Brain microvascular endothelial cell (primary cell): Measurements from ENCODE around the gene CCDC13.
A peak's percentile ranks its signal among the peaks of the same experiment; 100 is the strongest.

Experiments used
- DNase-seq: peaks from one replicate; pipeline ENCODE4 v3.0.0-alpha.2; 2020
- H3K27ac ChIP-seq: fragments of 250-450 bp; sonication (Bioruptor Pico); 2 replicates; pipeline ENCODE4 v1.5.1; 2020; ENCODE audit warnings: mild to moderate bottlenecking, moderate library complexity
- H3K27me3 ChIP-seq: fragments of 250-450 bp; sonication (Bioruptor Pico); replicated peaks from 2 replicates; pipeline ENCODE4 v1.5.1; 2020; ENCODE audit warnings: mild to moderate bottlenecking
- H3K36me3 ChIP-seq: fragments of 250-450 bp; sonication (Bioruptor Pico); replicated peaks from 2 replicates; pipeline ENCODE4 v1.5.1; 2020; ENCODE audit warnings: mild to moderate bottlenecking
- H3K4me3 ChIP-seq: 2 replicates; pipeline ENCODE4 v1.5.1; 2011; ENCODE audit warnings: low read depth, mild to moderate bottlenecking, control low read depth, low read length, moderate library complexity
- CTCF ChIP-seq: IDR thresholded peaks from 2 replicates; pipeline ENCODE4 v1.5.1; 2011; ENCODE audit warnings: low read depth, mild to moderate bottlenecking, moderate library complexity, low read length, control low read depth, inconsistent platforms; ENCODE audit errors: missing control alignments
- in situ Hi-C: cut with HindIII; loops from 2 replicates; pipeline ENCODE4 v1.10.0; 2017; ENCODE audit warnings: low sequenced_read_pairs, low pct_ligation_motif_present

Gene CCDC13, protein sequence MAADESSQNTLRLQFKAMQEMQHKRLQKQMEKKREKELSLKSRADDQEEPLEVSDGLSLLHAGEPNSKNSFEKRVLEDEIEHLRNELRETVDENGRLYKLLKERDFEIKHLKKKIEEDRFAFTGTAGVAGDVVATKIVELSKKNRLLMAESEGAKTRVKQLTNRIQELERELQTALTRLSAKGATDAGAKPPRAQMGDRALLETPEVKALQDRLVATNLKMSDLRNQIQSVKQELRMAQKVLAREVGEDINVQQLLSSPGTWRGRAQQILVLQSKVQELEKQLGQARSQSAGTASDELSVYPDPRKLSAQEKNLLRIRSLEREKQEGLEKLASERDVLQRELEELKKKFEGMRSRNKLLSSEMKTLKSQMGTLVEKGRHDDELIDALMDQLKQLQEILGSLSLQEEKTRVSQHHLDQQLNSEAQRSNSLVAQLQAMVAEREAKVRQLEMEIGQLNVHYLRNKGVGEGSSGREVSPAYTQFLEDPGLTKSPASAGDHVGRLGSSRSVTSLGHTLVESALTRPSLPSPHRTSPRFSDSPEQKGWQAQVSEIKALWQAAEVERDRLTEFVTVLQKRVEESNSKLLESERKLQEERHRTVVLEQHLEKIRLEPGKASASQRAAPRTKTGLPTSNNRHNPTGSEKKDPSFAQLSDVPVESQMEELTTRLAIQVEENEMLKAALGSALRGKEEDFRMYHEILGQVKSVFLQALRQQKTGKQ

GRCh38 chr3:42772670-42773408 is at the start of gene CCDC13:
Gene CCDC13, minus strand, starts transcription at chr3:42773253. Its CDS starts 14,908 bp downstream, at chr3:42758345.
- TF ChIP-seq CTCF, result no peak
- DNase-seq, result peak; percentile 92
- Histone ChIP-seq H3K36me3 (no peaks in the 10 kb centered on the region), H3K4me3 (peak within 1 kb of the TSS; percentile 56), H3K27ac (peak within 1 kb of the TSS; percentile 32), H3K27me3 (no peaks in the 10 kb centered on the region)
- in situ Hi-C loops, result no loop called here

GRCh38 chr3:42822828-42823227 is 49.8 kb upstream of the CCDC13 start:
- no peaks in the 10 kb centered on the region for H3K36me3 ChIP-seq
- in situ Hi-C loops, result no loop called here
- no peak for TF ChIP-seq CTCF

GRCh38 chr3:42820746-42821051 is 47.6 kb upstream of the CCDC13 start:
- H3K27me3 ChIP-seq, result peaks cover 2% of the 10 kb centered on the region
- no peaks in the 10 kb centered on the region for H3K36me3 ChIP-seq
- H3K4me3 ChIP-seq, result no peak overlapping the region
- in situ Hi-C loops, result no loop called here
- H3K27ac ChIP-seq, result no peak overlapping the region
- DNase-seq, result no peak
- TF ChIP-seq CTCF, result no peak

More at GRCh38 chr3:42822828-42823227, 49.8 kb upstream of the CCDC13 start:
- DNase-seq, result no peak
- H3K4me3 ChIP-seq, result no peak overlapping the region
- H3K27me3 ChIP-seq, result peaks cover 7% of the 10 kb centered on the region
- no peak overlapping the region for H3K27ac ChIP-seq

DNA sequence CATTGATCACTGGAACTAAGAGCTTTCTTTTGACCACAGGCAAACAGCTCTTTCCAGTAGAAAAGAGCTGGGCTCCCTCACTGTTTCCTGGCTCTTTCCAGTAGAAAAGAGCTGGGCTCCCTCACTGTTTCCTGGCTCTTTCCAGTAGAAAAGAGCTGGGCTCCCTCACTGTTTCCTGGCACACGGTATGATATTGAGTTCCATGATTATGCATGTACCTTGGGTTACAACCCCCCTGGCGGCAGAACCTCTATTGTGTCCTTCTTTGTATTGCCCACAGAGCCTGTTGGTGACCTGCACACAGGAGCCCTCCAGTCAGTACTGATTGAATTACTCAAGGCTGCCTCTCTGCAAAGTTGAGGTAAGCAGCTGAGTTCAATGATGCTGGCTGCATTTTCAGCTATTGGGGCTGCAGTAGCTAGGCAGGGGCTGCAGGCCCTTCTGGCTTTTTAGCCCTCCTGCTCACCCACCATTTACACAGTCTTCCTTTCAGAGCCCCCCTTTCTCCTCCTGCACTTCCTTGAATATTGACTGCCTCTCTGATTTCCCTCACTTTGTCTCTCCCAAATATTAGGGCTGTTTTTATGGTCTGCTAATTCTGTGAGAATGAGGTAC is 46.4 kb upstream of the CCDC13 start:
- no peak for TF ChIP-seq CTCF
- in situ Hi-C loops, result no loop called here

GRCh38 chr3:42815826-42816225 is 42.8 kb upstream of the CCDC13 start:
- in situ Hi-C loops, result no loop called here
- TF ChIP-seq CTCF, result no peak
- Histone ChIP-seq H3K36me3 (no peaks in the 10 kb centered on the region), H3K4me3 (no peak overlapping the region), H3K27ac (no peak overlapping the region), H3K27me3 (peaks cover 2% of the 10 kb centered on the region)
- DNase-seq, result no peak

More for the DNA sequence above, 46.4 kb upstream of the CCDC13 start:
- Histone ChIP-seq H3K36me3 (no peaks in the 10 kb centered on the region), H3K27me3 (peaks cover 2% of the 10 kb centered on the region), H3K27ac (no peak overlapping the region), H3K4me3 (no peak overlapping the region)
- no peak for DNase-seq
